Hematopoietic multipotent progenitor cell treated with erythropoietin and hydrocortisone succinate and interleukin-3 and kit ligand, for 8 days (in vitro differentiated cells): ENCODE measurements around the gene MAGEB3.
"Not testable (repeated sequence)": the region's sequence is repeated elsewhere in the genome, so short reads cannot be mapped to it uniquely, and the experiment has no call there.

ENCODE experiments used
- DNase-seq: peaks from one replicate; pipeline ENCODE4 v3.0.0-alpha.2; 2015

Gene MAGEB3, protein sequence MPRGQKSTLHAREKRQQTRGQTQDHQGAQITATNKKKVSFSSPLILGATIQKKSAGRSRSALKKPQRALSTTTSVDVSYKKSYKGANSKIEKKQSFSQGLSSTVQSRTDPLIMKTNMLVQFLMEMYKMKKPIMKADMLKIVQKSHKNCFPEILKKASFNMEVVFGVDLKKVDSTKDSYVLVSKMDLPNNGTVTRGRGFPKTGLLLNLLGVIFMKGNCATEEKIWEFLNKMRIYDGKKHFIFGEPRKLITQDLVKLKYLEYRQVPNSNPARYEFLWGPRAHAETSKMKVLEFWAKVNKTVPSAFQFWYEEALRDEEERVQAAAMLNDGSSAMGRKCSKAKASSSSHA

DNA sequence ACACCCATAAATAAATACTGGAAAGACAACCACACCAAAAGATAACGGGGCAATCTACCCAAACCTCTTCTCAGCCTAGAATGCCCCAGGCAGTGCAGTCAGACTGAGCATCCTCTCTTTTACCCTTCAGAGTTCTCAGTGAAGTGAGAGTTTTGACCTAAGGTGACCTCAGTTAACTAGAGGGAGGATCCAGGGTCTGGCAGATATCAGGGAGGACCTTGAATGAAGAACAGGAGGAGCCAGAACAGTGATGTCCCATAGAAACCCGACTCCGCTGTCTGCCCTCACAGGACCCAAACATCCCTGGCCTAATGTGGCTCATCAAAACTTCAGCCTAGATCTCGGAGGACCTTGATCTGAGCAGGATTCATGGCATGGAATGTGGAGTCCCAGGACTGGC is at the start of gene MAGEB3:
TSS of gene MAGEB3 (plus strand) at position 263 of the 400 bp plus-strand sequence. CDS start 5,268 bp downstream, outside the sequence.
- no peak for DNase-seq

DNA sequence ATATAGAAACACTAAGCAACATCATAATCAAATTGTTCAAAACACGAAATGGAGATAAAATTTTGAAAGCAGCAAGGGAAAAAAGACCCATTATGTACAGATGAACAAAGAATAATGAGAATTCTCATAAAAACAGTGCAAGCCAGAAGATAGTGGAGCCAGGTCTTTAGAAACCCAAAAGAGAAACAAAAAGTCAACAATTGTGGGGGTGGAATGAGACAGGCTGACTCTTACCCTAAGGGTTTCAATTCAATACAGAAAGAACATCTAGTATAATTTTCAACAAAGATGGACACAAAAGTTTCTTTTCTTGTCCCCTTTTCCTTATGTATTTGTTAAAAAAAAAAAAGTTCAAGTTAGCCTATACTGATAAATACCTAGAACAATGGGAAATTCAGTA is 49.1 kb upstream of the MAGEB3 start:
- DNase-seq = no peak

DNA sequence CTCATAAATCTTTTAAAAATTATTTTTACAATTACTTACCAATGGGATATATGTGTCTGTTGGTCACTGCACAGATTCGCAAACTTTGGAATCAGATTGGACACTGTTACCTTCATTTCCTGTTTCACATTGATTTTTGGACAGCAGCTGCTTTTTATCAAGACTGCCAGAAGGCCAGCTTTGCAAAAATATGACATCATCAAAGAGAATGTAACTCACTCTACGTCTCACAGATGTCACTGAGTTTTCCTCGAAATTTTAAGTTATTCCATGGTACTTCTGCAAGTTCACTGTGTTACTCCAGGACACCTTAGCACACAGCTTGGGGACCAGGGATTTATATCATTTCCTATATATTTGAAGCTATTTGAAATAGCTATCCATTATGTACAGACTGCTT is 46.9 kb upstream of the MAGEB3 start:
- no peak for DNase-seq

DNA sequence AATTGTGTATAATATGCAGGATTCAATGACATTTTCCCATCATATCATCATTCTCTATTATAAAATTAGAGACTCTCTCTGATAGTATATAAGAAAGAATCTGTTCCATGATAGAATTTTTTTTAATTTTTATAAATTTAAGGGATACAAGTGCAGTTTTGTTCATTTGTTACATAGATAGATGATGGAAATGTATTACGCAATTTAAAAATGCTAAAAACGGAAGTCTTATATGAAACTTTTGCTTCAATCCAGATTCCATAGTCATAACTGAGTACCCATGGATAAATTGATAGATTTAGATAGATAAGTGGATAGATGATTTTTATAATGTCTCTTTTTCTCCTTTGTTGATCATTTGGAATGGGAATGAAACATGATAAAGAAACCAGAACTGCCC is 40.0 kb upstream of the MAGEB3 start:
- no peak for DNase-seq

DNA sequence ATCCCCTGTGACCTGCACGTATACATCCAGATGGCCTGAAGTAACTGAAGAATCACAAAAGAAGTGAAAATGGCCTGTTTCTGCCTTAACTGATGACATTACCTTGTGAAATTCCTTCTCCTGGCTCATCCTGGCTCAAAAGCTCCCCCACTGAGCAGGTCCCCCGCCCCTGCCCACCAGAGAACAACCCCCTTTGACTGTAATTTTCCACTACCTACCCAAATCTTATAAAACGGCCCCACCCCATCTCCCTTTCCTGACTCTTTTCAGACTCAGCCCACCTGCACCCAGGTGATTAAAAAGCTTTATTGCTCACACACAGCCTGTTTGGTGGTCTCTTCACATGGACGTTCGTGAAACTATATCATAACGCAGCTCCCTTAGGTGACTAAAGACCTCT is 36.5 kb upstream of the MAGEB3 start:
- not testable (repeated sequence) for DNase-seq

DNA sequence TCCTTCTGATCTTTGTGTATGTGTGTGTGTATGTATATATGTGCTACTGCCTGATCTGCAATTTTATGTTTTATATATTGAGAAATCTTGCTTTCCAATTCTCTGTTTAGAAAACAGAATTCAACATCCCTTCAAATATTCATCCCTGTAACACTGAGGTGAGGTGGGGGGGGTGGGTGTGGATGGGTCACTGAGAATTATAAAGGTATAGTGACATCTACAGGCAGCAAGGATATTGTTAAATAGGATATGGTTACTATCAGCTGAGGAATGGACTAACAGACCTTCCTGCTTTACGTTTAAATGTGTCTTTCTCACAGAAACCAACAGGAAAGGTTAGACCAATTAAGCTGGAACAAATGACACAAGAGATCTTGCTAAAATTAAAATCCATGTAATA is 34.1 kb upstream of the MAGEB3 start:
- DNase-seq = no peak

DNA sequence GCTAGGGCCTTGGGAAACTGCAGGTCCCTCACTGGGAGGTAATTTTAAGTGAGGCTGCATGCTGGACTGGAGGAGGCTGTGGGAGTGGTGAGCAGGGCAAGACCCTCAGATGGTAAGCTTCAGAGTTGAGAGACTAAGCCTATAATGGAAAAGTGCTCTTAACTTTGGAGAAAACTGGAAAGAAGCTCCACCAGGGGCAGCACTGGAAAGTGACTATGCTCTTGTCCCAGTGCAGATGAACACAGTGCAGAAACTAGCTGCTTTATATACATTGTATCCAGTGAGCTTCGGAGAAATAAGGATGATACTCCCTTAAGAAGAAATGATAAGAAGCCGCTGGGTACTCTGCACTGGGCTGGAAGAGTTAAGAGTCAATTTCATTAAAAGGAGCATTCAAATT is 18.3 kb upstream of the MAGEB3 start:
- DNase-seq = no peak

DNA sequence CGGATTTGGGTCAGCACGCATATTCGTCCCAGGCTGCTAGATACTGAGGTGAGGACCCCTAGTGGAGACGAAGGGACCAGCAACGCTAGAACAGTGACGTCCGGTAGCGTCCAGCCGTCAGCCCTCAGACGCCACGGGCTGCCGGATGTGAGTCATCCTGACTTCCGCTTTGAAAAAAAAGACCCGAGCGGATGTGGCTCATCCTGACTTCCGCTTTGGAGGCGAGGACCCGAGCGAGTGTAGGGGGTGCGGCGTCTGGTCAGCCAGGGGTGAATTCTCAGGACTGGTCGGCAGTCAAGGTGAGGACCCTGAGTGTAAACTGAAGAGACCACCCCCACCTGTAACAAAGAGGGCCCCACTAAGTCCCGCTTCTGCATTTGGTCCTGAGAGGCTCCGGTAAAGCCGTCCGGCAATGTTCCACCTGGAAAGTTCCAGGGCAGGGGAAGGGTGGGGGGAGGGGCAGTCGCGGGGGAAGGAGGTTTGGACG is 15.1 kb upstream of the MAGEB3 start, which contains the start of gene MAGEB2:
TSS of gene MAGEB2 (plus strand) at position 207 of the 487 bp plus-strand sequence. CDS start 3,018 bp downstream, outside the sequence.
- DNase-seq = no peak

DNA sequence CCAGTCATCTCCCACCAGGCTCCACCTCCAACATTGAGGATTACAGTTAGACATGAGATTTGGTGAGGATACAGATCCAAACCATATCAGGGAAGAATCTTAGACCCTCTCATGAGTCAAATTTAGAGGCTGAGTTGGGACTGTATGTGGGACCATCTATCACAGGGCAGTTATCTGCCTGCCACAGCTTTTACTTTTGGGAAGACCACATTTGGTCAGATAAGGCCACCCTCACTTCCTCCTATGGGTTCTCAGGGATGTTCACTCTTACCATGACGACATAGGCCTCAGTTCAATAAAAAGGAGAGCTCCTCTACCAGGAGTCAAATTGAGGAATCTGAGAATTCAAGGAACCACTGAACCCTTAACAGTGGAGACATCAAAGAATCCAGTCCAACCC is 13.0 kb upstream of the MAGEB3 start:
- peak; percentile 57 for DNase-seq

DNA sequence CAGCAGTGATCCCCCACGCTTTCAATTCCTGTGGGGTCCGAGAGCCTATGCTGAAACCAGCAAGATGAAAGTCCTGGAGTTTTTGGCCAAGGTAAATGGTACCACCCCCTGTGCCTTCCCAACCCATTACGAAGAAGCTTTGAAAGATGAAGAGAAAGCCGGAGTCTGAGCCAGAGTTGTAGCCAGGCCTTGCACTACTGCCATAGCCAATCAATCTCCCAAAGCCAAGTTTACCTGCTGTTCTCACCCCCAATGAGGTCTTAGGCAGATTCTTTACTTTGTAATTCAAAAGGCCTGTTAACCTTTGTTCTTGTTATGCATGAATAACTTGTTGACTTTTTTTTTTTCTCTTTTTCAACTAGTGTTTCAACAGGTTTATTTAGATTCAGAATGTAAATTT is 11.1 kb upstream of the MAGEB3 start:
- DNase-seq = no peak

DNA sequence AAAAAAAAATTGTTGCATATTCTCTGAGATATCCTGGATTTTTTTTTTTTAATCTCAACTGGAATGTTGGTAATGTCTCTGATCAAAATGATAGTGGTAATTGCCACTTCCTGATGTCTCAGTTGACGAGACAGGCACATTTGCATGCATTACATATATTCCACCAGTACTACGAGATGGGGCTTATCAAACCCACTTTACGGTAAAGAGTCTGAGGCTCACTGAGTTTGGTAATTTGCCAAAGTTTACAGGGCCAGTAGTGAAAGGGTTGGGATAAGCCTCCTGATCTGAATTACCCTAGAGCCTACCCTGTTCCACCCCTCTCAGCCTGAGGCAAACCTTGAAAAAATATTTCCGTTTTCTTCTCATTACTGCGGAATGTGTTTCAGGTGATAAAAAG is 9.8 kb upstream of the MAGEB3 start:
- peak; percentile 53 for DNase-seq

DNA sequence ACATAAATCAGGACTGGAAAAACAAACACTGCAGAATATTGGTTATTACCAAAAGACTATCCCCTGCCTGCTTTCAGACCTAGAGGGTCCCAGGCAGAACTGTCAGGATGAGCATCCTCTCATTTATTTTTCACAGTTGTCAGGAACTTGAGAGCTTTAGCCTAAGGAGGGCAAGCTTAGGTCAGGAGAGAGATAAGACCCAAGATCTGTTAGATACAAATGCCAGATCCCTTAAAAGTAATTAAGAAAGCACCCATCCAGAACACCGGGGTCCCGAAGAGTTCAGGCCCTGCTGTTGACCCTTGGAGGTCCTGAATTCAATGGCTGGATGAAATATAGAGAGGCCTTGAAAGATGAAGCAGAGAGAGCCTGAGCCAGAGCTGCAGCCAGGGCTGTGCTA is 5.9 kb upstream of the MAGEB3 start:
- no peak for DNase-seq

DNA sequence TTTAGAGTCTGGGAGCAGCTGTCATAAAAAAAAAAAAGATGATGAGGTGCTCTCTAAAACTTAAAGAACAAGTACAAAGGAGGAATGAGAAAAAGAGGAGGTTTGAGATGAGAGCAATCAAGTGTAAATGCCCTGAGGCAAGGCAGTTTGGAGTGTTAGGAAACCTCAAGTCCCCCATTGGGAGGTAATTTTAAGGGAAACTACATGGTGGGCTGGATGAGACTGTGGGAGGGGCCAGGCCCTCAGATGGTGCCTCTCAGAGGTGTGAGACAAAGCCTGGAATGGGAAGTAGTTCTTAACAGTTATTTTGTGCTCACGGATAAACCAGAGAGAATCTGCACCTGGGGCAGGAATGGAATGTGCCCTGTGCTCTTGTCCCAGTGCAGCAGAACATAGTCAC is 1.9 kb upstream of the MAGEB3 start:
- no peak for DNase-seq

DNA sequence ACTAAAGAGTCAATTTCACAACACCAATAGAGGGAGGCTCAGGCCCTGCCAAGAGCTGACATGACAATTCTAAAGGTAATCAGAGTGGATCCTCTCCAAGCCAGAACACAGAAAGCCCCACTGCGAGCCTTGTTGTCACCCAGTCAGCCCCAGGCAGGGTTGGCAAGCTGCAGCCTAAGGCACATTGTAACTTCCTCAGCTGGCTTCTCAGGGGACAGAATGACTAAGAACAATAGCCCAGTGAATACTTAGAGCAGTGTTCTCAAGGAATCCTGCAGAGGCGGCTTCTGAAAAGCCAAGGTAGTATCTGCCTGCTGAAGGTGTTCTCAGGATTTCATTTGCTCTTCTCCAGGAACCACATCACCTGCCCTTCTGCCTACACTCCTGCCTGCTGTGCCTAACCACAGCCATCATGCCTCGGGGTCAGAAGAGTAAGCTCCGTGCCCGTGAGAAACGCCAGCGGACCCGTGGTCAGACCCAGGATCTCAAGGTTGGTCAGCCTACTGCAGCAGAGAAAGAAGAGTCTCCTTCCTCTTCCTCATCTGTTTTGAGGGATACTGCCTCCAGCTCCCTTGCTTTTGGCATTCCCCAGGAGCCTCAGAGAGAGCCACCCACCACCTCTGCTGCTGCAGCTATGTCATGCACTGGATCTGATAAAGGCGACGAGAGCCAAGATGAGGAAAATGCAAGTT is 11.4 kb downstream of the MAGEB3 start, which contains the start of gene MAGEB4:
TSS of gene MAGEB4 (plus strand) at position 277 of the 692 bp plus-strand sequence. CDS start at position 413, 136 bp downstream.
- no peak for DNase-seq

DNA sequence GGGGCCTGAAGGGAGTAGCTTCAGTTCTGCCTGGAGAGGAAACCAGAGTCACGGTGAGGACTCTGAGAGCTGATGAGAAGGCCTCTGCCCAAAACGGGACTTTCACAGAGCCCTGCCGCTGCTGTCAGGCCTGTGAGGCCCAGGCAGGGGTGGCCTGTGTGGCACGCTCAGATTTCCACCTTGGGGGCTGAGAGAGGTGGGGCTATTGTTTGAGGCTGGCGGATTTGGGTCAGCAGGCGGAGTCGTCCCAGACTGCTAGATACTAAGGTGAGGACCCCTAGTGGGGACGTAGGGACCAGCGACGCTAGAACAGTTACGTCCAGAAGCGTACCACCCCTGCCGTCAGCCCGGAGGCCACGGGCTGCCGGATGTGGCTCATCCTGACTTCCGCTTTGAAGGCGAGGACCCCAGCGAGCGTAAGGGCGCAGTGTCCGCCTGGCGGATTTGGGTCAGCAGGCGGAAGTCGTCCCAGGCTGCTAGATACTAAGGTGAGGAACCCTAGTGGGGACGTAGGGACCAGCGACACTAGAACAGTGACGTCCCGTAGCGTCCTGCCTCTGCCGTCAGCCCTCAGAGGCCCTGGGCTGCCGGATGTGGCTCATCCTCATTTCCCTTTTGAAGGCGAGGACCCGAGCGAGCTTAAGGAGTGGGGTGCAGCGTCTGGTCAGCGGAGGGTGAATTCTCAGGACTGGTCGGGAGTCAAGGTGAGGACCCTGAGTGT is 16.5 kb downstream of the MAGEB3 start, which contains the start of gene MAGEB1:
TSS of gene MAGEB1 (plus strand) at position 378 of the 721 bp plus-strand sequence. CDS start 3,348 bp downstream, outside the sequence.
- no peak for DNase-seq

DNA sequence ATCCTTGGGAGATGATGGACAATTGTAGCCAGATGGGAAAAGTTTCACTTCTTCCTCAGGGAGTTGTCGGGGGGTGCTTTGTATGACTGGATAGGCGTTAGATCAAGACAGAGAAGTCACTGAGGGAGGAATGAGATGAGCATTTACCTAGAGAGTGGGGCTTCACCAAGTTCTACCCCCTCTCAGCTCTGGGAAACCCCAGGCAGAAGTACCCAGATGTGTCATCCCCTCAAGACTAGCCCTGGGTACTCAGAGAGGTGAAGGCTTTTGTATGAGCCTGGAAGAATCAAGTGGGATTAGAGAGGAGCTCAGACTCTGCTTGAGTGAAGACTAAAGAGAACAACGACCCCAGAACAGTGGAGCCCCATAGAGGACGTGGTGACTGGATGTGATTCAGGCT is 18.4 kb downstream of the MAGEB3 start:
- DNase-seq = no peak

DNA sequence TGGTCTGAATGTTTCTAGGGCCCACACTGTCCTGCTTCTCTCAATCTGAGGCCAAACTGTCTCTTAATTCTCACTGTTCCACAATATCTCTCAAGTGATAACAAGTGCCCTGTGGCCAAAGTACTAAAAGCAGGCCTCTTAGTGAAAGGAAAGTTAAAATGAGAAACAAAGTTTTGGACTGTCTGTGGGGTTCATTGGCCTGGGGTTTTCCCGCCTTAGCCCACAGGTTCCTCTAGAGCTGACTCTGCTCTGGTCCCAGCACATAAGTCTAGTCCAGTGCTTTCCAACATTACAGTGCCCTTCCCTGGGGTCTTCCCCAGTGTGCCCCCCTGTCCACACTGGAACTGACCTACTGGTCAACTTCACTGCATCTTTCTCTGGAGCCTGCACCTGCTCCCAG is 22.8 kb downstream of the MAGEB3 start:
- DNase-seq = no peak

DNA sequence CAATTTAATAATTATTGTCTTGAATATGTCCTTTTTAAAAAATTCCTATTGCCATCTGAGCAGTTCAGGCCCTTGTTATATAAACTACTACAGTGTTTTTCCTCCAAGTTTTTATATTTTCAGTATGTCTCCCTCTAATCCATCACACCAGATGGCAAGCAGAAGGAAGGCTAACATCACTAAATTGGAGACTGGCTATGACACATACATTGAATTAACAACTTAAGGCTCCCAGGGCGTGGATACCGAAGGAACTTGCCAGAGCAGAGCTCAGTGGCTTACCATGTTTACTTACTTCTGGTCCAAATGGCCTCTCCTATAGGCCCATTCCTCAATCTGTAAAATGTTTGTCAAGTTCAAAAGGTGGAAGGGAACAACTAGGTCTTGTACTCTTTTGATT is 29.5 kb downstream of the MAGEB3 start:
- no peak for DNase-seq

DNA sequence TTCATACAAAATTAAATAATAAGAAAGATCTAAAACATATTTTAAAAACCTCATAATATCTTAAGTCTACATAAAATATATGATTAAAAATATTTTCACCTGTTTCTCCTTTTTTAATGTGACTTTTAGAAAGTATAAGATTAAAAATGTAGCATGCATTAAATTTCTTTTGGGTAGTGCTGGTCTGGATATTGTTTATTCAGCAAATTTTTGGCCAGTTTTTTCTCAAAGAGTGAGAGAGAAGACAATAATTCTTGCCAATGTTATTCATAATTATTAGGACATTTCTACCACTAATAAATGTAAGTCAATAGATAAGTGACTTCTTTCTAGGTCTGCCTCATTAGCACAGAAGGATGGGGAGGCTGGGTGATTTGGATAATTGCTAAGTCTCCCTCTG is 30.6 kb downstream of the MAGEB3 start:
- no peak for DNase-seq

DNA sequence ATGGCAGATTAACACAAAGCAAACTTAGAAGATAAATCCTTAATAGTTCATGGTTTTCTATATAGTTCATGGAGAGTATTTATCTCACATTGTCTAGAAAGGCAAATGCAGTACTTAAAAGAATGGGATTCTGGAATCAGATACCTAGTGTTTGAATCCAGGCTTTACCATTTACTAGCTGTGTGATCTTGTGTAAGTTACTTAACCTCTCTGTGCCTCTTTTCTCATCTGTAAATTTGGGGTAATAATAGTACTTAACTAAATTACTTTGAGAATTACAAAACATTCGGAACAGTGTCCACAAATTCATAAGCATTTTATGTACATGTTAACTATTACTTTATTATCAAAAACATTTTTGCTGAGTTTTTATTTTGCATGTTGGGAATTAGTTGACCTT is 32.3 kb downstream of the MAGEB3 start:
- DNase-seq = no peak

DNA sequence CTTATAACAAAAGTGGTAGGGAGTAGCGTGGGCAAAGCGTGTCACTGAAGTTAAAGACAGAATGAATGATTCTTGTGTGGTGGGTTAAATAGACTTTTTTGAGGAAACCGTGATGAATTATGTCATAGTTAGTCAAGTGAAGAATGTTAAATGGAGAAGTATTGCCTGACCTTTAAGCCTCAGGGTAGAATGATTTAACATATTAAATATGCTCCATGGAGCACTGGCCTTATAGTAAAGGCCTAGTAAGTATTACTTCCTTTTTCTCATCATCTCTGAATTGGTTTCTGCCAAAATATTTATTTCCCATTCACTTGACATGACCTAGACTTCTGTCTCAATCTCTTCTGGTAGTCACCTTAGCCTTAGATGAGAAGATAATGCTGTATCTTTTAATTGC is 40.2 kb downstream of the MAGEB3 start:
- no peak for DNase-seq

DNA sequence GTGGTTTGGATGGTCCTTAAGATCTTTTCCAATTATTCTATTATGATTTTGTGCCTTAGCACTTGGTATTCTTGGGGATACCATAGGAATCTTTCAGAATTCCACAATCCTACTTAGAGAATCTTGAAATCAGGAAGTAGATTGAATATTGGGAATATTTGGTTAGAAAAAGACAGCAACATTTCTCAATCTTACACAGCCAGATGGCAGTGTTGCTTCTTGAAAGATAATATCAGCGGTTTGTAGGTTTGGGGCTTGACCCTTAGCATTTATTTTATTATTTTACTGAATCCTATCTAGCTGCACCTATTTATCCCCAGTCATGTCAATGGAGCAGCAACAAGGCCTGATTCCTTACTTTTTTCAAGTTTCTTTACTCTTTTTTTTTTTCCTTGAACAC is 45.0 kb downstream of the MAGEB3 start:
- peak; percentile 1 for DNase-seq

DNA sequence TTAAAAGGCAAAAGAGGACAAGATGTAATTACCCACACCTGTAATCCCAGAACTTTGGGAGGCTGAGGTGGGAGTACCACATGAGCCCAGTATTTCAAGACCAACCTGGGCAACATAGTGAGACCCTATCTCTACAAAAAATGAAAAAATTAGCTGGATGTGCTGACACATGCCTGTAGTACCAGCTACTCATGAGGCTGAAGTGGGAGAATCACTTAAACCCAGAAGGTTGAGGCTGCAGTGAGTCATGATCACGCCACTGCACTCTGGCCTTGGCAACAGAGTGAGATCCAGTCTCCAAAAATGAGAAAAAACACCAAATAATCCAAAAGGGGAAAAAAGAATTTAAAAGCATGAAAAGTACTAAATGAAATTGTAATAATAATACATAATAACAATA is 47.9 kb downstream of the MAGEB3 start:
- DNase-seq = no peak
